Tibial artery (tissue), 4 donors: ENCODE data around the gene FBXO24.

Source experiments
- DNase-seq, 2 donors: peaks; one replicate each; pipeline ENCODE4 v3.0.0-alpha.2; 2019
- H3K27ac ChIP-seq, 2 donors: fragments of 200-600 bp; sonication (generic) in 1 of 2; 1 replicate in 1 of 2; 2 replicates in 1 of 2; pipeline ENCODE4 v1.5.1; 2018 to 2019; ENCODE audit warnings: mild to moderate bottlenecking in 1 of 2
- H3K27me3 ChIP-seq, 2 donors: fragments of 200-600 bp; sonication (generic) in 1 of 2; one replicate each; pipeline versions ENCODE4 v1.5.1 to v1.6.0; 2016 to 2019
- H3K36me3 ChIP-seq, 3 donors: fragments of 200-600 bp; sonication (generic) in 2 of 3; one replicate each; pipeline ENCODE4 v1.5.1; 2016 to 2019; ENCODE audit warnings: mild to moderate bottlenecking in 2 of 3
- H3K4me1 ChIP-seq, 4 donors: fragments of 200-600 bp; sonication (generic) in 2 of 4; 1 replicate in 3 of 4; 2 replicates in 1 of 4; pipeline ENCODE4 v1.5.1; 2016 to 2019
- H3K4me3 ChIP-seq, 2 donors: fragments of 200-600 bp; sonication (generic) in 1 of 2; 1 replicate in 1 of 2; 2 replicates in 1 of 2; pipeline ENCODE4 v1.5.1; 2018 to 2019; ENCODE audit warnings: mild to moderate bottlenecking in 2 of 2
- H3K9me3 ChIP-seq, 3 donors: fragments of 200-600 bp; sonication (generic) in 1 of 3; one replicate each; pipeline ENCODE4 v1.5.1; 2016 to 2019
- intact Hi-C: fragments of 100-400 bp; cut with DNase I; formaldehyde crosslinking; loops from one replicate; pipeline ENCODE4 v1.15.0; 2023; ENCODE audit warnings: low total_unique reads
- TF ChIP-seq, protein P1 (sequence below), 2 experiments: fragments of 200-600 bp in 1 of 2; fragments of 450-650 bp in 1 of 2; IDR thresholded peaks; one replicate each; pipeline ENCODE4 v1.5.1; 2017 to 2019; ENCODE audit warnings: antibody characterized with exemption in 2 of 2, mild to moderate bottlenecking in 1 of 2, moderate library complexity in 1 of 2

Gene FBXO24

GRCh38 chr7:100574362-100575205 is 11.5 kb upstream of the FBXO24 start:
- Histone ChIP-seq H3K4me1 (peaks cover 0 to 17% (median 11%) of the 10 kb centered on the region in 4 donors), H3K9me3 (no peaks in the 10 kb centered on the region), H3K36me3 (peaks cover 53 to 73% (median 57%) of the 10 kb centered on the region in 3 donors), H3K4me3 (no peak overlapping the region), H3K27me3 (no peaks in the 10 kb centered on the region), H3K27ac (no peak overlapping the region)
- TF ChIP-seq, protein P1, sequence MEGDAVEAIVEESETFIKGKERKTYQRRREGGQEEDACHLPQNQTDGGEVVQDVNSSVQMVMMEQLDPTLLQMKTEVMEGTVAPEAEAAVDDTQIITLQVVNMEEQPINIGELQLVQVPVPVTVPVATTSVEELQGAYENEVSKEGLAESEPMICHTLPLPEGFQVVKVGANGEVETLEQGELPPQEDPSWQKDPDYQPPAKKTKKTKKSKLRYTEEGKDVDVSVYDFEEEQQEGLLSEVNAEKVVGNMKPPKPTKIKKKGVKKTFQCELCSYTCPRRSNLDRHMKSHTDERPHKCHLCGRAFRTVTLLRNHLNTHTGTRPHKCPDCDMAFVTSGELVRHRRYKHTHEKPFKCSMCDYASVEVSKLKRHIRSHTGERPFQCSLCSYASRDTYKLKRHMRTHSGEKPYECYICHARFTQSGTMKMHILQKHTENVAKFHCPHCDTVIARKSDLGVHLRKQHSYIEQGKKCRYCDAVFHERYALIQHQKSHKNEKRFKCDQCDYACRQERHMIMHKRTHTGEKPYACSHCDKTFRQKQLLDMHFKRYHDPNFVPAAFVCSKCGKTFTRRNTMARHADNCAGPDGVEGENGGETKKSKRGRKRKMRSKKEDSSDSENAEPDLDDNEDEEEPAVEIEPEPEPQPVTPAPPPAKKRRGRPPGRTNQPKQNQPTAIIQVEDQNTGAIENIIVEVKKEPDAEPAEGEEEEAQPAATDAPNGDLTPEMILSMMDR (IDR thresholded peaks at IDR 0.05) = no peak
- intact Hi-C loops = no loop called here
- no peak for DNase-seq

DNA sequence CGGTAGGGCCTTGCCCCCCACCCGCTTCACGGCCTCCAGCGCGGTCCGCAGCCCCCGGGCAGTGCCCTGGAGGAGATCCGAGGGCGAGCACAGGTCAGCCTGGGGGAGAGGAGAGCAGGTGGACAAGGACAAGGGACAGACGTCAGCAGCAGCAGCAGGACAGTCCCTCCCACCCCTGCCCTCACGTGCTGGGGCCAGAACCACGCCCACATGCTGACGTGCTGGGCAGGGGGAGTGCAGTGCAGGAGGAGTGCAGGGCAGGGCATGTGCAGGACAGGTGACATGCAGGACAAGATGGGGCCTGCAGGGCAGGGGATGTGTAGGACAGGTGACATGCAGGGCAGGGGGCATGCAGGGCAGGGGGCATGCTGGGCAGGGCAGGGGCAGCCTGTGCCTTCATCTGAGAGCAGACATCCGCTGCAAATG is 10.9 kb upstream of the FBXO24 start:
- Histone ChIP-seq H3K4me1 (peaks cover 0 to 10% (median 5%) of the 10 kb centered on the region in 4 donors), H3K36me3 (peaks cover 59 to 80% (median 64%) of the 10 kb centered on the region in 3 donors), H3K9me3 (no peaks in the 10 kb centered on the region), H3K4me3 (no peak overlapping the region), H3K27me3 (no peaks in the 10 kb centered on the region), H3K27ac (no peak overlapping the region)
- TF ChIP-seq, protein P1 (IDR thresholded peaks at IDR 0.05) = no peak
- DNase-seq = no peak
- intact Hi-C loops = no loop called here

GRCh38 chr7:100575746-100576383 is 10.3 kb upstream of the FBXO24 start:
- H3K27ac ChIP-seq = no peak overlapping the region
- H3K9me3 ChIP-seq = no peaks in the 10 kb centered on the region
- no peaks in the 10 kb centered on the region for H3K27me3 ChIP-seq
- intact Hi-C loops = no loop called here
- H3K36me3 ChIP-seq = peaks cover 62 to 86% (median 66%) of the 10 kb centered on the region in 3 donors
- no peak overlapping the region for H3K4me3 ChIP-seq
- TF ChIP-seq, protein P1 (IDR thresholded peaks at IDR 0.05) = no peak
- H3K4me1 ChIP-seq = peaks cover 0 to 5% (median 2%) of the 10 kb centered on the region in 4 donors
- no peak for DNase-seq

DNA sequence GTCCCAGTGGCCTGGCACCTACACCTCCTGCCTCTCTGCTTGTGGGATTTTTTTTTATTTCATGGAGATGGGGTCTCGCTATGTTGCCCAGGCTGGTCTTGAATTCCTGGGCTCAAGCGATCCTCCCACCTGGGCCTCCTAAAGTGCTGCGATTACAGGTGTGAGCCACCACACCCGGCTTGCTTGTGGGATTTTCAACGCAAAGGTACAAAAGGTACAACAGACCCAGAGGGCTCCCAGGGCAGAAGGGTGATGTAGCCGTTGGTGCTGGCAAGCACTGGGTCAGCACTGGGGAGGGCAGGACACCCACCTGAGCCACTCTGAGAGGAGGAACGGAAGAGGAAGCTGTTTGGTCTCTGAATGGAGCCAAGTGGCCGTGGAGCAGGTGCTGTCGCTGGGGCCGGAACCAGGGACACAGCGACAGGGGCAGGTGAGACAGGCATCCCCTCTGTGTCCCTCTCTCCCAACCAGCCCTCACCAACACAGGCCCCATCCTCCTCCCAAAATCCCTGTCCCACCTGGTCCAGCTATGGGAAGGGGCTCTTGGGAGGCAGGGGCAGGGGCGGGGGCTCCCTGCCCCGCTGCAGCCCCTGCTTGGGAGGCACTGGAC is 9.6 kb upstream of the FBXO24 start:
- Histone ChIP-seq H3K36me3 (peaks cover 68 to 92% (median 72%) of the 10 kb centered on the region in 3 donors), H3K4me1 (peaks cover 0 to 7% (median 0%) of the 10 kb centered on the region in 4 donors), H3K27ac (no peak overlapping the region), H3K9me3 (no peaks in the 10 kb centered on the region), H3K27me3 (no peaks in the 10 kb centered on the region), H3K4me3 (no peak overlapping the region)
- intact Hi-C loops = no loop called here
- DNase-seq = no peak
- TF ChIP-seq, protein P1 (IDR thresholded peaks at IDR 0.05) = no peak

GRCh38 chr7:100577103-100577502 is 9.0 kb upstream of the FBXO24 start:
- Histone ChIP-seq H3K36me3 (peaks cover 74 to 98% (median 79%) of the 10 kb centered on the region in 3 donors), H3K27me3 (no peaks in the 10 kb centered on the region), H3K4me1 (peaks cover 0 to 9% (median 0%) of the 10 kb centered on the region in 4 donors), H3K4me3 (no peak overlapping the region), H3K9me3 (no peaks in the 10 kb centered on the region), H3K27ac (no peak overlapping the region)
- intact Hi-C loops = no loop called here
- no peak for DNase-seq
- TF ChIP-seq, protein P1 (IDR thresholded peaks at IDR 0.05) = no peak
